GM19240 (cell line): ENCODE results near the gene PSMD13.

ENCODE experiments used
- DNase-seq: peaks from one replicate; pipeline ENCODE4 v3.0.0; 2011; ENCODE audit warnings: low spot score; ENCODE audit not compliant: insufficient read length

PSMD13 gene

GRCh38 chr11:298406-299065, 61.8 kb downstream of the PSMD13 start:
- no peak for DNase-seq

- DNase-seq = no peak
Observed at GRCh38 chr11:299081-299891, 62.5 kb downstream of the PSMD13 start, which contains the start of gene IFITM5. Gene IFITM5, minus strand, starts transcription at chr11:299526. Its CDS starts 36 bp downstream, at chr11:299490.

DNA sequence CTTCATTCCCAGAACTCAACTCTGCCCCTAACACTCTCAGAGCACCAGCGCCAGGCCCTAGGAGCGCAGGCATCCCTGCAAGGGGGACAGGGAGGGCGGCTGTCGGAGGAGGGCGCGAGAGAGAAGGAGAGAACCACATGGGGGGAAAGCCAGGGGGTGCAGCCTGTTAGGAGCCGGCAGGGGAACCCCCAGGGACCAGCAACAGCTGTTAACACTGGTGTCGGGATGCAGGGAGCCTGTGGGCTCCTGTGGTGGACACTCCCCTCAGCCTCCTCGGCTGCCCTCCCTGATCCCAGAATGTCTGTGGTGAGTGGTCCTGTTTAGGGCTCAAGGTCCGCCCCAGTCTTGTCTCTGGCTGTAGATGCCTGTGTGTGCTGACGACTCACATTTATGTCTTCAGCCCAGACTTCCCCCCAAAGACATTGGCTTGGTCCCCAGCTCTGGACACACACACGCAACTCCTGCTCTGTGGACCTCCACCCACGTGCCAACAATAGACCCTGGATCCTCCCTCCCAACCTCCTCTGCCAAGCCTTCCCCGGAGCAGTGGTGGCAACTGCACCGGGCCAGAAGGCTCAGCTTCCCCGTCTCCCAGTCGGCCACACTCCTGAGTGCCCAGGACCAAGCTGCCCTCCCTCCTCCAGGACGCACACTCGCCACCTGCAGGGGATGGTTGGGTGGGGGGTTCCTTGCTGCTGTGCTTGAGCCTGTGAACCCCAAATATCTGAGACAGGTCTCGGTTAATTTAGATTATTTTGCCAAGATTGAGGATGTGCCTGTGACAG, 63.4 kb downstream of the PSMD13 start:
- DNase-seq = no peak
